ENCODE measurements around the gene SLC6A12.

SLC6A12 gene

DNA sequence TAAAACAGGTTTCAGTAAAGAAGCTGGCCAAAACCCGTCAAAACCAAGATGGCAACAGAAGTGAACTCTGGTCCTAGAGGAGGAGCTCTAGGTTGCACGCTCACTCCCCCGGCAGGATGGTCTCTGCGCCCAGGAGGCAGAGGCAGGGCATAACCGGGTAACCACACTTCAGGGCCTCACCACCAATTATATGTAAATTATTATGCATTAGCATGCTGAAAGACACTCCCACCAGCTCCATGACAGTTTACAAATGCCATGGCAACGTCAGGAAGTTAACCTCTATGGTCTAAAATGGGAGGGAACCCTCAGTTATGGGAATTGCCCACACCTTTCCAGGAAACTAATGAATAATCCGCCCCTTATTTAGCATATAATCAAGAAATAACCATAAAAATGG, 20.1 kb upstream of the SLC6A12 start:
- Histone ChIP-seq H3K4me3 (ENCODE audit: low read depth, low read length) (no peak overlapping the region), H3K27ac (peak overlapping the region; percentile 26), H3K27me3 (ENCODE audit: insufficient read depth, low read depth, severe bottlenecking) (no peaks in the 10 kb centered on the region), H3K9me3 (ENCODE audit: severe bottlenecking) (peaks cover 21% of the 10 kb centered on the region), H3K36me3 (no peaks in the 10 kb centered on the region)
- DNase-seq: no peak
- TF ChIP-seq, protein P1, sequence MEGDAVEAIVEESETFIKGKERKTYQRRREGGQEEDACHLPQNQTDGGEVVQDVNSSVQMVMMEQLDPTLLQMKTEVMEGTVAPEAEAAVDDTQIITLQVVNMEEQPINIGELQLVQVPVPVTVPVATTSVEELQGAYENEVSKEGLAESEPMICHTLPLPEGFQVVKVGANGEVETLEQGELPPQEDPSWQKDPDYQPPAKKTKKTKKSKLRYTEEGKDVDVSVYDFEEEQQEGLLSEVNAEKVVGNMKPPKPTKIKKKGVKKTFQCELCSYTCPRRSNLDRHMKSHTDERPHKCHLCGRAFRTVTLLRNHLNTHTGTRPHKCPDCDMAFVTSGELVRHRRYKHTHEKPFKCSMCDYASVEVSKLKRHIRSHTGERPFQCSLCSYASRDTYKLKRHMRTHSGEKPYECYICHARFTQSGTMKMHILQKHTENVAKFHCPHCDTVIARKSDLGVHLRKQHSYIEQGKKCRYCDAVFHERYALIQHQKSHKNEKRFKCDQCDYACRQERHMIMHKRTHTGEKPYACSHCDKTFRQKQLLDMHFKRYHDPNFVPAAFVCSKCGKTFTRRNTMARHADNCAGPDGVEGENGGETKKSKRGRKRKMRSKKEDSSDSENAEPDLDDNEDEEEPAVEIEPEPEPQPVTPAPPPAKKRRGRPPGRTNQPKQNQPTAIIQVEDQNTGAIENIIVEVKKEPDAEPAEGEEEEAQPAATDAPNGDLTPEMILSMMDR (IDR thresholded peaks at IDR 0.05; ENCODE audit: low read depth, low read length): no peak

DNA sequence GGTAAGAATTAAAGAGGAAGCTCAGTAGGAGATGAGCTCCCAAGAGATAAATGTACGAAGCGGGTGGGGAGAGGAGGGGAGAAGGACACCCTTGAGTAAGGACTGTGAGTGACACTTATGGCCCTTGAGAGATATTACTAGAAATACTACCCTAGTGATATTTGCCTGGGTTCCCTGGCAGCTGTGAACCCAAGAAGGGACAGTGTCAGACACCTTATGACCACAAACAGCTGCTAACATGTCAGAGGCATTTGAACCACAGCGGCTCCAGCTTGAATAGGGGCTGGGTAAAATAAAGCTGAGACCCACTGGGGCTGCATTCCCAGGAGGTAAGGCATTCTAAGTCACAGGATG, 19.6 kb upstream of the SLC6A12 start:
- Histone ChIP-seq H3K27ac (peak overlapping the region; percentile 26), H3K27me3 (ENCODE audit: insufficient read depth, low read depth, severe bottlenecking) (no peaks in the 10 kb centered on the region), H3K36me3 (no peaks in the 10 kb centered on the region), H3K9me3 (ENCODE audit: severe bottlenecking) (peaks cover 21% of the 10 kb centered on the region), H3K4me3 (ENCODE audit: low read depth, low read length) (no peak overlapping the region)
- no peak for DNase-seq
- TF ChIP-seq, protein P1 (IDR thresholded peaks at IDR 0.05; ENCODE audit: low read depth, low read length): no peak

DNA sequence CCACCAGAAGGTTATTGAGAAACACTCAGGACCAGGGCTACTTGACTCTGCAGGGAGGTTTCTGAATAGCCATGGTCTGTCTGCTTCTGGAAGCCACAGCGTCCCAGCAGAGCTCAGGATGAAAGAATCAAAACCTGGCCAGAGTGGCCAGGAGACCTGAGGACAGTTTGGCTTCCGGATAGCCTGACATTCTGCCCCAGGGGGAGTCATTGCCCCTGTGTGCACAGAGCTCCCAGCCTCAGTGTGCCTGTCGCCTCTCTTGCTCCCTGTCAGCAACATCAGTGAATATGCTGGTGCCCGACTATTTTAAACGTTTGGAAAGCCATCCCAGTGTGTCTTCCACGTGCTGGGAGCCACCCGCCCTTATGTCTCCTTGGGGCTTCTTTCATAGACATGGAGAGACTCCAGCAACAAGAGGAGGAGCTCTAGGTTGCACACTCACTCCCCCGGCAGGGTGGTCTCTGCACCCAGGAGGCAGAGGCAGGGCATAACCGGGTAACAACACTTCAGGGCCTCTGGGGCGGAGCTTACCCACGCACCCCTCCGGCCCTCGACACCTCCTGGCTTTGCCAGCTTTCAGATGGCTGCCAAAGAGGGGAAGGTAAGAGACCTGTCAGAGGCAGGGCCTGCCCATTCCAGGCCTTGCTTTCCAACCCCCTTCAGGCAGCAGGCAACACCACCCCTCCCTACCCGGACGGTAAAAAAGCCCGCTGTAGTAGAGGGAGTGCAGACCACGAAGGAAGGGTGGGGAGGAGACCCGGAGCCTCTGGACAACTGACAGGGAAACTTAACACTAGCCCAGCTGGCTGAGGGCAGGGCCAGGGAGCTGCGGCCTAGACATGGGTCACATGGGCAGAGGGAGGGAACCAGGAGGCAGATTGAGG, 19.0 kb upstream of the SLC6A12 start:
- Histone ChIP-seq H3K27ac (peak overlapping the region; percentile 26), H3K27me3 (ENCODE audit: insufficient read depth, low read depth, severe bottlenecking) (no peaks in the 10 kb centered on the region), H3K36me3 (no peaks in the 10 kb centered on the region), H3K4me3 (ENCODE audit: low read depth, low read length) (no peak overlapping the region), H3K9me3 (ENCODE audit: severe bottlenecking) (peaks cover 21% of the 10 kb centered on the region)
- peak; percentile 81 for DNase-seq
- TF ChIP-seq, protein P1 (IDR thresholded peaks at IDR 0.05; ENCODE audit: low read depth, low read length): no peak

DNA sequence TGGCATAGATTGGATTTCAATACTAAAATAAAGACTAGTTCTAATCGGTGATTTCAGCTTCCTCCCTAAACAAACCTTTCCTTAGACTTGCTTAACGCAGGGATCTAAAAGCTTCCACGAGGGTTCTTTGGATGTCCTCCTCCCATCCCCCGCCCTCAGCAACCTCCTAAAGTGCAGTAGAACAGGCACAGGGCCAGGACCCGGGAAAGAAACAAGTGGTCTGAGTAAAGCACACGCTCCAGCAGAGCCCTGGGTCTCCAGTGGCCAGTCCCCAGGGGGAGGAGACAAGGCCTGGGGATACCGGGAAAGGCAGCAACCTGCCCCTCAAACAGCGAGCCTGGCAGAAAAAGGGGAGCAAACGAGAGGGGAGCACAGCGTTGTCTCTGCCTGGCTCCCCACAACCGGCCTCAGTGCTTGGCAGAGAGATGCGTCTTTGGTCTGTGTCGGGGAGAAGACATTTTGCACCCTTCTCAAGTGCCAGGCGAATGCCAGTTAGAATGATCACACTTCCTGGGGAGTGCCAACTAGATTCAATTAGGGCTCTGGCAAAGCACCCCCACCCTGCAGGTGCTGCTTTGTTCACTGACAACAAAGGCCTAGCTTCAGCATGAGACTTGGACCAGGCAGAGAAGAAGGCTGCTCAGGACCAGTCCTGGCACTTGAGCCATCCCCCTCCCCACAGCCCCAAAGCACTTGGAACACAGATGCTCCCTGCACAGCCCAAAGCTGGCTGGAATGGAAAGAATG, 17.1 kb upstream of the SLC6A12 start:
- Histone ChIP-seq H3K4me3 (ENCODE audit: low read depth, low read length) (no peak overlapping the region), H3K27ac (no peak overlapping the region), H3K9me3 (ENCODE audit: severe bottlenecking) (peaks cover 12% of the 10 kb centered on the region), H3K27me3 (ENCODE audit: insufficient read depth, low read depth, severe bottlenecking) (no peaks in the 10 kb centered on the region), H3K36me3 (no peaks in the 10 kb centered on the region)
- DNase-seq: no peak
- TF ChIP-seq, protein P1 (IDR thresholded peaks at IDR 0.05; ENCODE audit: low read depth, low read length): no peak

DNA sequence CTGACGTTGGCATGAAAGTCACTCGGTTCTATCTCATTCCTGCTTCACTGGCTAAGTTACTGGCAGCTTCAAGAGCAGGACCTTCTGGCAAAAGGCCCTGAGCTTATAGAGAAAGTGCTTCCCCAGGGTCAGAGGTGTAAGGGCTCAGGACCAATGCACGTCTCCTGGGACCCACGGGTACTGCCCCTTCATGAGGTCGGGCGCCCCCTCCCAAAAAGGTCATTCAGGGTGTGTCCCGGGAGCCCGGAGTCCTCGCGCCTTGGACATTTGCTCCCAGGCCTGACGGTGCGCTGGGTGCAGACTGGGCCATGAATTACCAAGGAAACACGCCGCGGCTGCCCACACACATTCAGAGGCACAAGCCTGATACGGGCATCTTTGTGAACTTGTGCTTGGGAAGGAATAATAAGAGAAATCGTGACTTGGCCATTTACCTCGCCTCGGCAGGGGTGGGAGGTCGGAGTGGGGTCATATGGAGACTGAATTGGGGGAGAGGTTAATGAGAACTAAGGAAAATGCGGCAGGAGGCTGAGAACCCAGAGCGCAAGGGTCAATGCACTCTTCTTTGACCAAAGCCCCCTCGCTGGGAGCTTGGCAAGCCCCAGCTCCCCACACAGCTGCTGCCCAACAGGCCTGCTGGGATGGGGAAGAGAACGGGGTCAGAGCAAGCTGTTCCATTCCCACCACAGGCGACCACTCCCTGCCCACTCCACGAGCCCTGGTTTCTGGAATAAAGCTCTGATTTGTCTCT, 15.7 kb upstream of the SLC6A12 start:
- Histone ChIP-seq H3K4me3 (ENCODE audit: low read depth, low read length) (no peak overlapping the region), H3K27ac (no peak overlapping the region), H3K9me3 (ENCODE audit: severe bottlenecking) (peaks cover 3% of the 10 kb centered on the region), H3K27me3 (ENCODE audit: insufficient read depth, low read depth, severe bottlenecking) (no peaks in the 10 kb centered on the region), H3K36me3 (no peaks in the 10 kb centered on the region)
- DNase-seq: no peak
- TF ChIP-seq, protein P1 (IDR thresholded peaks at IDR 0.05; ENCODE audit: low read depth, low read length): no peak
